OCI-LY3 (cell line): ENCODE measurements around the gene BPIFB2.

Experiments used
- CTCF ChIP-seq: fragments of 200-600, 300-600 bp; sonication (generic); IDR thresholded peaks from 2 replicates; pipeline ENCODE4 v1.5.1; 2014; ENCODE audit warnings: antibody characterized with exemption, low read length, low read depth
- EZH2phosphoT487 ChIP-seq: fragments of 200-600 bp; shearing (Covaris generic); IDR thresholded peaks from 2 replicates; pipeline ENCODE4 v1.6.1; 2018; ENCODE audit warnings: antibody characterized with exemption, mixed run types, low read depth

- no peak for TF ChIP-seq EZH2phosphoT487
- TF ChIP-seq CTCF, result no peak
Measured at GRCh38 chr20:33054381-33054780, 46.9 kb downstream of the BPIFB2 start.
